HG02970 (cell line): ENCODE data around the gene LENG9.

Source experiments
- ATAC-seq: cut with Tn5 transposase; IDR thresholded peaks from one replicate; pipeline ENCODE4 v1.9.1; 2021; ENCODE audit warnings: mild to moderate bottlenecking, moderate library complexity, moderate number of reproducible peaks; ENCODE audit not compliant: unreplicated experiment, low FRiP score

LENG9 gene

DNA sequence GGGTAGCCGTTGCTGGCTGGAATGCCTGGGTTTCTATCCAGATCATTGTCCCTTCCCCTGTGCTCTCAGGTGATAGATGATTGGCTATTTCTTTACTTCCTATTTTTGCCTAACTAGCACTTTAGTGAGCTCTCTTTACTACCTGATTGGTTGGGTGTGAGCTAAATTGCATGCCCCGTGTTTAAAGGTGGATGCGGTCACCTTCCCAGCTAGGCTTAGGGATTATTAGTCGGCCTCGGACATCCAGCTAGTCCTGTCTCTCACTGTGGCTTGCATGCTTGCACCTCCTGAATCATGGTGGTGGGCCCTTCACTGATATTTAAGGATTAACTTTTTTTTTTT is 38.2 kb downstream of the LENG9 start:
- ATAC-seq, result no peak

DNA sequence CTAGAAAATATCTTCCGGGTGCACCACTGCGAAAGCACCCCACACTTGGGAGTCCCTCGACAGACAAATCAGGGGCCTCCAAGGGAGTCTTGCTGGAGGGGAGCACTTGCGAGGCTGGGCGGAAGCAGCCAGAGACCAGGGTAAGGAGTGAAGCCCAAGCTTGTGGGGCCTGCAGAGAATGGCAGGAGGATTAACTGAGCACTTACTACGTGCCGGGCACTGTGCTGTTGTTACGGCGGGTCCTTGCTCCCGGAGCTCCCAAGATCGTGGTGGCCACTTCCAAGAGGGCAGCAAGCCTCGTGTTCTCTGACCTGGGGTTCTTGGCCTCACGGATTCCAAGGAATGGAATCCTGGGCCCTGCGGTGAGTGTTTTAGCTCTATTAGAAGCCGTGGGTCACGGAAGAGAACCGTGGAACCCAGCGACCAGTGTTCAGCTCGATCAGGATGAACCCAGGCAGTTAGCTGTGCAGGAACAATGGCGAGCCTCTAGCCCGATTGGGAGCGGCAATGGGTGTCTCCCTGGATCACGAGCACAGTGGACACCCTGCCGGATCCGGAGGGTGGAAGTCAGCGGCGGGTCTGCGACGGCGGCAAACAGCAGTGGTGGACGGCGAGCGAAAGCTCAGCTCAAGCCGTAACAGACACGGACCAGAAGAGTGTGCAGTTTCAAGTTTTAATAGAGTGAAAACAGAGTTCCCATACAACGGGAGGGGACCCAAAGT is 38.8 kb downstream of the LENG9 start:
- ATAC-seq, result no peak

DNA sequence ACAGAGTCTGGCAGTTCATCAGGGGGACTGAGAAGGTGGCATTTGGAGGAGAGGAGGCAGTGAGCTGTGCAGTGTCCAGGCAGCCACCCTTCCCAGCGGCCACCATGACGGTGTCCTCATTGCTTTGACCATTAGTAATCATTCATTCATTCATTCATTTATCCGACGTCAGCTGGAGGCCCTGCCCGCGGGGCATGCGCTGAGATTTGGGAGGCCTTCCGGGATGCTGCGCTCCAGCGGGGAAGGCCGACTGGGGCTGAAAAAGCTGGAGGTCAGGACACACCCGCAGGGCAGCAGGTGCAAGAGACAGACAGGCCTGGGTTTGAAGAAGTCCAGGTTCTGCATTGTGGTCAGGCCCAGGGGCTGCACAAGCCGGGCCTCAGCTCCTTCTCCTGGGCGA is 39.4 kb downstream of the LENG9 start:
- no peak for ATAC-seq

DNA sequence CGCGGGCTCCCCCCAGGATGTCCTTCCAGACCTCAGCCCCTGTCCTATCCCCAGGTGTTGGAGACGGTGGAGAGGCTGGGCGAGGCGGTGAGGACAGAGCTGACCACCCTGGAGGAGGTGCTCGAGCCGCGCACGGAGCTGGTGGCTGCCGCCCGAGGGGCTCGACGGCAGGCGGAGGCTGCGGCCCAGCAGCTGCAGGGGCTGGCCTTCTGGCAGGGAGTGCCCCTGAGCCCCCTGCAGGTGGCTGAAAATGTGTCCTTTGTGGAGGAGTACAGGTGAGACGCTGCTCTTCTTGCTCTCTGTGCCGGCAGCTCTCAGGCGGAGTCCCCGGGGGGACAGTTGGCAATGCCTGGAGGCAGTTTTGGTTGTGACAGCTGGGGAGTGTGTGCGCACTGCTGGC is 41.4 kb downstream of the LENG9 start:
- ATAC-seq, result no peak

GRCh38 chr19:54421521-54421920 is 42.1 kb downstream of the LENG9 start:
- no peak for ATAC-seq

DNA sequence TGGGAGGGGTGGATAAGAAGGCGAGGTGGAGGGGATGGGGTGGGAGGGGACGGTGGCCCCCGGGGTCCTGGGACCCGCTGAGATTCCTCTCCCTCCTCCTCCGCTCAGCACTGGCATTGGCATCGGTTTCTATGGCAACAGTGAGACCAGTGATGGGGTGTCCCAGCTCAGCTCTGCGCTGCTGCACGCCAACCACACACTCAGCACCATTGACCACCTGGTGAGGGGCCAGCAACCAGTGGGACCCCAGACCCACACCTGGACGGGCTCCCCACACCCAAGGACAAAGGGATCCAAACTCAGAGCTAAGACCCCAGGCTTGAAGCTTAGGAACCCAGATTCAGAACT is 42.4 kb downstream of the LENG9 start:
- ATAC-seq, result no peak

DNA sequence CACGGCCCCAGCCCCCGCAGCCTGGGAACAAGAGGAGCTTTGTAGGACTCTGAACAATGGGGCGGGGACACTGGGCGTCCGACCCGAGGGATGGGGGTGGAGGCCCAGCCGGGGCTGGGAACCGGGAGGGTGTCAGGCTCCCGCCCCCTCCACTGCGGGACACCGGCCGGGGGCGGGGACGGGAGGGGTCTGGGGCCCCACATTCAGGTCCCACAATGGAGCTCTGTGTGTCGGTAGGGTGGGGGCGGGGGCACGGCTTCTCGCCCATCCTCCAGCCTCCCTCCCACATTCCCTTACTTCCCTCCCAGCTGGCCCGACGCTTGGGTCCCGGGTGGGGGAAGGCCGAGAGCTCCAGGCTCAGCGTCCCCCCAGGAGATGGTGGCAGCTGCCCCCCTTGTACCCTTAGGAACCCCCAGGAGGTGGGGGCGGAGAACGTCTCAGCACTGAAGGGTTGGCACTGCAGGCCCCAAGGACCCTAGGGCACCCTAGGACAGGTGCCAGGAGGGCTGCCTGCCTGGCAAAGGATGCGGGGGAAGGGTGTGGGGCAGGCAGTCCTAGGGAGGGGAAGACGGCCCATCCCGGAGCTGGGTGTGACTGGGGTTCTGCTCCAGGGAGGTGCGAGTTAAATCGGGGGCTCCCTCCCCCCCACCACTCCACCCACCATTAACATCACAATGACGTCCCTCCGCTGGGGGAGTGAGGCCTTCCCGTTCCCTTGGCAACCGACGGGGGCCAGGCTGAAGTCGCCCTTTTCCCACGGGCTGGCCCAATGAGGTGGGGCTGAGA is 43.0 kb downstream of the LENG9 start:
- ATAC-seq, result no peak

DNA sequence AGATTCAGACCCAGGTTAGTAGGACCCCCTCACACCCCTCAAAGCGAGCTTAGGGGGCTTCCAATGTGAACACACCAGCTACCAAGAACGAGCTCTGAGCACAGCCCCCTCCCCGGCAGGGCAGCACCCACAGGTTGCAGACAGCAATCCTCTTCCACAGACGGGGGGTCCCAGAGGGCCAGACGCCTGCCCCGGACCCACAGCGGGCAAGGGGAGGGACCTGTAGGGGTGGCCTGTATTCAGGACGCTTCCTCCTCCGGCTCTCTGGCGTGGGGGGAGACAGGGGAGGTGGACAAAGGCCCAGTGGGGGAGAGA is 43.6 kb downstream of the LENG9 start:
- no peak for ATAC-seq

GRCh38 chr19:54418930-54419800 is 44.4 kb downstream of the LENG9 start:
- ATAC-seq, result no peak

- ATAC-seq, result no peak
These were observed 45.3 kb downstream of the LENG9 start for GRCh38 chr19:54418030-54418929.

DNA sequence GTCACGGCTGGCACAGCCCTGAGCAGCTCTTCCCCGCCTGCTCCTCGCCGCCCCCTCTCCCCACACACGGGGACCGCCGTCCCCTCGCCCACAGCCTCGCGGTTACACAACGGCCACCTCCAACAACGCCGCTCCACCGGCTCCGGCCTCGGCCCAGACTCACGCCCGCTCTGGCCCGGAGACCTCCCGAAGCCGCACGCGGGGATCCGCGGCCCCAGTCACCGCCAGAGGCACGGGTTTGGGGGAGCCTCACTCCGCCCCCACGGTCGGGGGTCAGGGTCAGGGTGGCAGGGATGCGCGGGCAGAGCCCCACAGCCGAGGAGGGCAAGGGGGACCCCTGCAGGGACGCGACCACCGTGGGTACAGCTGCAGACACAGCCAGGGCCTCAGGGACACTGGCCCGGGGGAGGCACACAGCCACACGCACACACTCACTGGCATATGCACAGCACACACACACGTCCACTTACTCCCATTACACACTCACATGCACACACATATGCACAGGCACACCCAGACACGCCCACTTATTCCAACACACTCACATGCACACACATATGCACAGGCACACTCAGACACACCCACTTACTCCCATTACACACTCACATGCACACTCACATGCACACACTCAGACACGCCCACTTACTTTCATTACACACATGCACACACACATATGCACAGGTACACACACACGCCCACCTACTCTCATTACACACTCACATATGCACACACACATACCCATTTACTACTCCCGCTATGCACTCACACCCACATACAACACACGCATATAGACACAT is 46.7 kb downstream of the LENG9 start:
- no peak for ATAC-seq

GRCh38 chr19:54415901-54416673 is 47.5 kb downstream of the LENG9 start:
- ATAC-seq, result no peak

DNA sequence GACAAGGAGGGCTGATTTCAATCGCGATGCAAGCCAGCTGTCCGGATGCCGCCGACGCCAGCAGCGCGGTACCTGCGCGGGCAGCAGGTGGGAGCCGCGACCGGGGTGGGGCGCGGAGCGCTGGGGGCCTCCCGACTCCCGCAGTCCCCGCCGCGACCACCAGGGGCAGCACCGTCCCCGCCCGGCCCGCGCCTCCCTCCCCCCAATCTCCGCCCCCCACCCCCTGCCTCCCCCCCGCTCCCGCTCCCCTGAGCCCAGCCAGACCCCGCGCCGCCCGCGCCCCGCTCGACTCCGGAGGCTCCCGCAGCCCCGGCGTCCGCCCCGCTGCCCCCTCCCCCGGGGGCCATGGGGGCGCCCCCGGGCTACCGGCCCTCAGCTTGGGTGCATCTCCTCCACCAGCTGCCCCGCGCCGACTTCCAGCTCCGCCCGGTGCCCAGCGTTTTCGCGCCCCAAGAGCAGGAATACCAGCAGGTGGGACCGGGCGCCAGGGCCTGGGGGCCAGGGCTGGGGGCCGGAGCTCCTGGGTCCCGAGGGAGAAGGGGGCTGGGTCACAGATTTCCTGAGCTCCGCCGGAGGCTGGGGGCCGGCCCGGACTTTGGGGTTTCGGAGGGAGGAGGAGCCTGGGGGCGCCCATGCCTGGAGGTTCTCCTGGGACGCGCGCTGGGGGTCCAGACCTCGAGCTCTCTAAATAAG is 48.2 kb downstream of the LENG9 start, which contains the start of gene TTYH1:
TTYH1 (plus strand) TSS at position 257 of the 693 bp plus-strand sequence; CDS start at position 346, 89 bp downstream.
- ATAC-seq, result no peak

DNA sequence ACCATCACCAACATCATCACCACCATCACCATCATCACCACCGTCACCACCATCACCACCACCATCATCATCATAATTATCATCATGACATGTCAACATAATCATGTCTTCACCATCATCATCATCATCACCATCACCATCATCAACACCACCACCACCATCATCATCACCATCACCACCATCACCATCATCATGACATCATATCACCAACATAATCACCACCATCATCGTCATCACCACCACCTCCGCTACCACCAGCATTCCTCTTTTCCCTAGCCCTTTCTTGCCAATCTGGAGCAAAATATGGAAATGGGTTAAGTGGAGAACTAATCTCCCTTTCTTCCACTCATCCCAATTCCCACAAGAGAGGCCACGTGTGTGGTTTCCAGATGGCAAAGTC is 49.4 kb downstream of the LENG9 start:
- ATAC-seq, result no peak

- no peak for ATAC-seq
These were observed 50.7 kb downstream of the LENG9 start for GRCh38 chr19:54412877-54413276.
